Measurements from ENCODE around the gene TAS2R20.

The TAS2R20 gene

GRCh38 chr12:10994307-10994706 lies 3.8 kb downstream of the TAS2R20 start:
- H3K27ac ChIP-seq (ENCODE audit: extremely low read depth, low read depth, low read length): no peak overlapping the region
- TF ChIP-seq ZNF302 (tag by site-specific recombination; IDR thresholded peaks at IDR 0.05; ENCODE audit: low read depth): no peak
- TF ChIP-seq KLF10 (tag by site-specific recombination; IDR thresholded peaks at IDR 0.05): no peak
- TF ChIP-seq, protein P1, sequence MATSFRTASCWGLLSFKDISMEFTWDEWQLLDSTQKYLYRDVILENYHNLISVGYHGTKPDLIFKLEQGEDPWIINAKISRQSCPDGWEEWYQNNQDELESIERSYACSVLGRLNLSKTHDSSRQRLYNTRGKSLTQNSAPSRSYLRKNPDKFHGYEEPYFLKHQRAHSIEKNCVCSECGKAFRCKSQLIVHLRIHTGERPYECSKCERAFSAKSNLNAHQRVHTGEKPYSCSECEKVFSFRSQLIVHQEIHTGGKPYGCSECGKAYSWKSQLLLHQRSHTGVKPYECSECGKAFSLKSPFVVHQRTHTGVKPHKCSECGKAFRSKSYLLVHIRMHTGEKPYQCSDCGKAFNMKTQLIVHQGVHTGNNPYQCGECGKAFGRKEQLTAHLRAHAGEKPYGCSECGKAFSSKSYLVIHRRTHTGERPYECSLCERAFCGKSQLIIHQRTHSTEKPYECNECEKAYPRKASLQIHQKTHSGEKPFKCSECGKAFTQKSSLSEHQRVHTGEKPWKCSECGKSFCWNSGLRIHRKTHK (tag by site-specific recombination; IDR thresholded peaks at IDR 0.05): no peak
- no peak for TF ChIP-seq ZNF843 (tag by site-specific recombination; IDR thresholded peaks at IDR 0.05)
- TF ChIP-seq, protein P2, sequence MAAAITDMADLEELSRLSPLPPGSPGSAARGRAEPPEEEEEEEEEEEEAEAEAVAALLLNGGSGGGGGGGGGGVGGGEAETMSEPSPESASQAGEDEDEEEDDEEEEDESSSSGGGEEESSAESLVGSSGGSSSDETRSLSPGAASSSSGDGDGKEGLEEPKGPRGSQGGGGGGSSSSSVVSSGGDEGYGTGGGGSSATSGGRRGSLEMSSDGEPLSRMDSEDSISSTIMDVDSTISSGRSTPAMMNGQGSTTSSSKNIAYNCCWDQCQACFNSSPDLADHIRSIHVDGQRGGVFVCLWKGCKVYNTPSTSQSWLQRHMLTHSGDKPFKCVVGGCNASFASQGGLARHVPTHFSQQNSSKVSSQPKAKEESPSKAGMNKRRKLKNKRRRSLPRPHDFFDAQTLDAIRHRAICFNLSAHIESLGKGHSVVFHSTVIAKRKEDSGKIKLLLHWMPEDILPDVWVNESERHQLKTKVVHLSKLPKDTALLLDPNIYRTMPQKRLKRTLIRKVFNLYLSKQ (tag by site-specific recombination; IDR thresholded peaks at IDR 0.05; ENCODE audit: borderline replicate concordance): no peak
- TF ChIP-seq KLF9 (tag by site-specific recombination; IDR thresholded peaks at IDR 0.05; ENCODE audit: low read depth): no peak
- TF ChIP-seq ZSCAN30 (tag by site-specific recombination; IDR thresholded peaks at IDR 0.05): no peak
- no peak for TF ChIP-seq GLIS2 (tag by site-specific recombination; IDR thresholded peaks at IDR 0.05)
- no peak for TF ChIP-seq SP3 (tag by site-specific recombination; IDR thresholded peaks at IDR 0.05)
- TF ChIP-seq ZNF248 (tag by site-specific recombination; IDR thresholded peaks at IDR 0.05): no peak
- TF ChIP-seq ZNF560 (tag by site-specific recombination; IDR thresholded peaks at IDR 0.05; ENCODE audit: borderline replicate concordance): no peak
- TF ChIP-seq ZNF626 (tag by site-specific recombination; IDR thresholded peaks at IDR 0.05): no peak
- no peak for TF ChIP-seq ZNF677 (tag by site-specific recombination; IDR thresholded peaks at IDR 0.05)
- ChIA-PET CTCF (no interaction called here), POLR2A (no interaction called here)
- H3K4me3 ChIP-seq (ENCODE audit: low read depth, low read length): no peak overlapping the region
- H3K36me3 ChIP-seq (ENCODE audit: control insufficient read depth in 2 of 2, insufficient read depth in 1 of 2, low read length in 2 of 2): peaks cover 0 to 6% of the 10 kb centered on the region in 2 experiments; a peak in 2 of 3 replicates
- H3K9me3 ChIP-seq (ENCODE audit: control insufficient read depth, insufficient read depth, low read depth, low read length): no peaks in the 10 kb centered on the region
- no peaks in the 10 kb centered on the region for H3K4me1 ChIP-seq (ENCODE audit: control insufficient read depth, insufficient read depth, low read length)

DNA sequence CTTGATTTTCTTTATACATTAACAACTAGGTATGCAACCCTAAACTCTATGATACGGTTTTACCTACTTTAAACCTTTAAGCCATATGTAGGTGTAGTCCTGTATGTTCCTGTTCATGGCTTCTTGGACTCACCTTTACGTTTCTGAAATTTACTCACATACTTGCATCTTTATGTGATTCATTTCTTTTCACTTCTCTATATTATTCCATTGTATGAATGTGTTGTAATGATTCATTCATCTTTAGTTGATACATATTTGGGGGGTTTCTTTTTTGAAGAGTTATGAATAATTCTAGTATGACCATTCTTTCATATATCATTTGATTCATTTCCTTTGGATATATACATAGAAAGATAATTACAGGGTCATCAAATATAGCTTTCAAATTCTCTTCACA lies 9.0 kb downstream of the TAS2R20 start:
- TF ChIP-seq ZNF24 (tag by site-specific recombination; IDR thresholded peaks at IDR 0.05) (no peak), ZSCAN5A (tag by site-specific recombination; IDR thresholded peaks at IDR 0.05) (no peak), ZNF221 (tag by site-specific recombination; IDR thresholded peaks at IDR 0.05; ENCODE audit: borderline replicate concordance) (no peak), SP2 (tag by site-specific recombination; IDR thresholded peaks at IDR 0.05) (no peak), ZNF362 (tag by site-specific recombination; IDR thresholded peaks at IDR 0.05) (no peak)
- TF ChIP-seq, protein P3, sequence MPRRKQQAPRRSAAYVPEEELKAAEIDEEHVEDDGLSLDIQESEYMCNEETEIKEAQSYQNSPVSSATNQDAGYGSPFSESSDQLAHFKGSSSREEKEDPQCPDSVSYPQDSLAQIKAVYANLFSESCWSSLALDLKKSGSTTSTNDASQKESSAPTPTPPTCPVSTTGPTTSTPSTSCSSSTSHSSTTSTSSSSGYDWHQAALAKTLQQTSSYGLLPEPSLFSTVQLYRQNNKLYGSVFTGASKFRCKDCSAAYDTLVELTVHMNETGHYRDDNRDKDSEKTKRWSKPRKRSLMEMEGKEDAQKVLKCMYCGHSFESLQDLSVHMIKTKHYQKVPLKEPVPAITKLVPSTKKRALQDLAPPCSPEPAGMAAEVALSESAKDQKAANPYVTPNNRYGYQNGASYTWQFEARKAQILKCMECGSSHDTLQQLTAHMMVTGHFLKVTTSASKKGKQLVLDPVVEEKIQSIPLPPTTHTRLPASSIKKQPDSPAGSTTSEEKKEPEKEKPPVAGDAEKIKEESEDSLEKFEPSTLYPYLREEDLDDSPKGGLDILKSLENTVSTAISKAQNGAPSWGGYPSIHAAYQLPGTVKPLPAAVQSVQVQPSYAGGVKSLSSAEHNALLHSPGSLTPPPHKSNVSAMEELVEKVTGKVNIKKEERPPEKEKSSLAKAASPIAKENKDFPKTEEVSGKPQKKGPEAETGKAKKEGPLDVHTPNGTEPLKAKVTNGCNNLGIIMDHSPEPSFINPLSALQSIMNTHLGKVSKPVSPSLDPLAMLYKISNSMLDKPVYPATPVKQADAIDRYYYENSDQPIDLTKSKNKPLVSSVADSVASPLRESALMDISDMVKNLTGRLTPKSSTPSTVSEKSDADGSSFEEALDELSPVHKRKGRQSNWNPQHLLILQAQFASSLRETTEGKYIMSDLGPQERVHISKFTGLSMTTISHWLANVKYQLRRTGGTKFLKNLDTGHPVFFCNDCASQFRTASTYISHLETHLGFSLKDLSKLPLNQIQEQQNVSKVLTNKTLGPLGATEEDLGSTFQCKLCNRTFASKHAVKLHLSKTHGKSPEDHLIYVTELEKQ (tag by site-specific recombination; IDR thresholded peaks at IDR 0.05; ENCODE audit: borderline replicate concordance): no peak
- ChIA-PET CTCF (no interaction called here), POLR2A (no interaction called here)
- H3K36me3 ChIP-seq (ENCODE audit: control insufficient read depth in 2 of 2, insufficient read depth in 1 of 2, low read length in 2 of 2): peaks cover 0 to 4% of the 10 kb centered on the region in 2 experiments; a peak in 1 of 3 replicates
- H3K4me3 ChIP-seq (ENCODE audit: low read depth, low read length): no peak overlapping the region
- H3K4me1 ChIP-seq (ENCODE audit: control insufficient read depth, insufficient read depth, low read length): no peaks in the 10 kb centered on the region
- no peak overlapping the region for H3K27ac ChIP-seq (ENCODE audit: extremely low read depth, low read depth, low read length)
- no peaks in the 10 kb centered on the region for H3K9me3 ChIP-seq (ENCODE audit: control insufficient read depth, insufficient read depth, low read depth, low read length)

Data from HEK293 (cell line).